ENCODE data around the gene PRKD1. TPM values are rescaled to one million over a fixed set of nuclear protein-coding genes. Genes with fewer than 3 reads are reported as not detected.

The PRKD1 gene
- polyA plus RNA-seq, 1 of the 3 experiments (the other 2 are of a cell fraction) = 0.07 TPM

DNA sequence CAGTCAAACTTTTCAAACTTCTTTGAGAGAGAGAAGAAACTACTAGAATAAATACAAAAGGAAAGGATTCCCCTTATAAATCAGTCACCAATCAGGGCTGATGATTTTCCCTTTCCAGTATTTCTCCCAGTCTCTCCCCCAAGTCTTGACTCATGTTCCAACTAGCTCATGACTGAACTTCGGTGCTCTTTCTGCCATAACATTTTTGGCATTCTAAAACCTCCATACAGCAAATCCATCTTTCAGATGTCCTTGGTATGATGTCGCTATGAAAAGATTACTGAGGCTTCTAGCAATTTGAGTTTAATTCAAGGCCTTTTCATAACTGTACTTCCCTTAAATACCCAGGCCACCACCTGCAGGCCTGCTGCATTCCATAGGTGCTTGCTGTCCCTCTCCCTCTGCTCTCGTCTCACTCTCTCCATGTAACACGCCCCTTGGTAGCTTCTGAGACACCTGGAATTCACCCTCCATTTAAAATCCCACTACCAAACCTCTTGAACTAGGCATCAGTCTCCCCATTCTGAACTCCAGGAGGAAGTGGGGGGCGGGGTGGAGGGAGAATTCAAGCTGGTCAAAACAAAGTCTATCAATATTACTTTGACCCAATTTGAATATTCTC lies 2.4 kb downstream of the PRKD1 start (continued):
- TF ChIP-seq CHD2 (IDR thresholded peaks at IDR 0.05; ENCODE audit: low read length, partially characterized antibody) (no peak), MXI1 (IDR thresholded peaks at IDR 0.05; ENCODE audit: low read depth, low read length) (no peak), SMC3 (IDR thresholded peaks at IDR 0.05; ENCODE audit: low read depth, low read length) (no peak)

DNA sequence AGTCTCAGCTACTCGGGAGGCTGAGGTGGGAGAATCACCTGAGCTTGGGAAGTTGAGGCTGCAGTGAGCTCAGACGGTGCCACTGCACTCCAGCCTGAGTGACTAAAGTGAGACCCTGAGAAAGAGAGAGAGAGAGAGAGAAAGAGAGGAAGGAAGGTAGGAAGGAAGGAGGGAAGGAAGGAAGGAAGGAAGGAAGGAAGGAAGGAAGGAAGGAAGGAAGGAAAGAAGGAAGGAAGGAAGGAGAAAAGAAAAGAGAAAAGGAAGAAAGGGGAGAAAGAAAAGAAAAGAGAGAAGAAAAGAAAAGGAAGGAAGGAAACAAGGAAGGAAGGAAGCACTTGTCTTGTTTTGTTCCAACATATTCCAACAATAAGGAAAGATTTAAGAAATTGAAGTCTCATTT lies 7.8 kb downstream of the PRKD1 start:
- CTCF ChIA-PET = no interaction called here
- no peak for DNase-seq

More for the DNA sequence above, 7.8 kb downstream of the PRKD1 start:
- no peaks in the 10 kb centered on the region for H4K20me1 ChIP-seq (ENCODE audit: insufficient read depth)
- no peaks in the 10 kb centered on the region for H3K9me3 ChIP-seq
- H3K36me3 ChIP-seq (replicated peaks in 1 of 2; ENCODE audit: control insufficient read depth in 1 of 2, insufficient read depth in 2 of 2, low read length in 1 of 2) = no peaks in the 10 kb centered on the region
- TF ChIP-seq TEAD4 (IDR thresholded peaks at IDR 0.05; ENCODE audit: borderline replicate concordance, insufficient read depth) (no peak), SIN3A (IDR thresholded peaks at IDR 0.05; ENCODE audit: borderline replicate concordance, low read depth, low read length) (no peak), RFX5 (IDR thresholded peaks at IDR 0.05; ENCODE audit: low read length) (no peak), FOXM1 (IDR thresholded peaks at IDR 0.05; ENCODE audit: low read depth) (no peak), RAD21 (IDR thresholded peaks at IDR 0.05; ENCODE audit: low read length) (no peak), MEF2A (IDR thresholded peaks at IDR 0.05; ENCODE audit: borderline replicate concordance, low read depth) (no peak), ELF1 (IDR thresholded peaks at IDR 0.05) (no peak), JUND (IDR thresholded peaks at IDR 0.05) (no peak), RCOR1 (IDR thresholded peaks at IDR 0.05; ENCODE audit: low read length) (no peak), EP300 (IDR thresholded peaks at IDR 0.05; ENCODE audit: borderline replicate concordance in 1 of 2, low read depth in 1 of 2, low read length in 1 of 2) (no peak), RXRA (IDR thresholded peaks at IDR 0.05; ENCODE audit: borderline replicate concordance, low read depth) (no peak), EZH2phosphoT487 (IDR thresholded peaks at IDR 0.05; ENCODE audit: borderline replicate concordance, low read depth) (no peak), GATA2 (CRISPR knock-in tag; IDR thresholded peaks at IDR 0.05) (no peak), NRF1 (IDR thresholded peaks at IDR 0.05; ENCODE audit: low read depth, low read length) (no peak)
- TF ChIP-seq, protein P1, sequence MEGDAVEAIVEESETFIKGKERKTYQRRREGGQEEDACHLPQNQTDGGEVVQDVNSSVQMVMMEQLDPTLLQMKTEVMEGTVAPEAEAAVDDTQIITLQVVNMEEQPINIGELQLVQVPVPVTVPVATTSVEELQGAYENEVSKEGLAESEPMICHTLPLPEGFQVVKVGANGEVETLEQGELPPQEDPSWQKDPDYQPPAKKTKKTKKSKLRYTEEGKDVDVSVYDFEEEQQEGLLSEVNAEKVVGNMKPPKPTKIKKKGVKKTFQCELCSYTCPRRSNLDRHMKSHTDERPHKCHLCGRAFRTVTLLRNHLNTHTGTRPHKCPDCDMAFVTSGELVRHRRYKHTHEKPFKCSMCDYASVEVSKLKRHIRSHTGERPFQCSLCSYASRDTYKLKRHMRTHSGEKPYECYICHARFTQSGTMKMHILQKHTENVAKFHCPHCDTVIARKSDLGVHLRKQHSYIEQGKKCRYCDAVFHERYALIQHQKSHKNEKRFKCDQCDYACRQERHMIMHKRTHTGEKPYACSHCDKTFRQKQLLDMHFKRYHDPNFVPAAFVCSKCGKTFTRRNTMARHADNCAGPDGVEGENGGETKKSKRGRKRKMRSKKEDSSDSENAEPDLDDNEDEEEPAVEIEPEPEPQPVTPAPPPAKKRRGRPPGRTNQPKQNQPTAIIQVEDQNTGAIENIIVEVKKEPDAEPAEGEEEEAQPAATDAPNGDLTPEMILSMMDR (IDR thresholded peaks at IDR 0.05) = no peak
- TF ChIP-seq, protein P2, sequence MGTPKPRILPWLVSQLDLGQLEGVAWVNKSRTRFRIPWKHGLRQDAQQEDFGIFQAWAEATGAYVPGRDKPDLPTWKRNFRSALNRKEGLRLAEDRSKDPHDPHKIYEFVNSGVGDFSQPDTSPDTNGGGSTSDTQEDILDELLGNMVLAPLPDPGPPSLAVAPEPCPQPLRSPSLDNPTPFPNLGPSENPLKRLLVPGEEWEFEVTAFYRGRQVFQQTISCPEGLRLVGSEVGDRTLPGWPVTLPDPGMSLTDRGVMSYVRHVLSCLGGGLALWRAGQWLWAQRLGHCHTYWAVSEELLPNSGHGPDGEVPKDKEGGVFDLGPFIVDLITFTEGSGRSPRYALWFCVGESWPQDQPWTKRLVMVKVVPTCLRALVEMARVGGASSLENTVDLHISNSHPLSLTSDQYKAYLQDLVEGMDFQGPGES (IDR thresholded peaks at IDR 0.05; ENCODE audit: low read depth, low read length) = no peak
- TF ChIP-seq, protein P3, sequence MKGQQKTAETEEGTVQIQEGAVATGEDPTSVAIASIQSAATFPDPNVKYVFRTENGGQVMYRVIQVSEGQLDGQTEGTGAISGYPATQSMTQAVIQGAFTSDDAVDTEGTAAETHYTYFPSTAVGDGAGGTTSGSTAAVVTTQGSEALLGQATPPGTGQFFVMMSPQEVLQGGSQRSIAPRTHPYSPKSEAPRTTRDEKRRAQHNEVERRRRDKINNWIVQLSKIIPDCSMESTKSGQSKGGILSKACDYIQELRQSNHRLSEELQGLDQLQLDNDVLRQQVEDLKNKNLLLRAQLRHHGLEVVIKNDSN (IDR thresholded peaks at IDR 0.05; ENCODE audit: borderline replicate concordance, low read depth) = no peak
- H3K4me1 ChIP-seq (ENCODE audit: control insufficient read depth in 1 of 2, insufficient read depth in 2 of 2, low read depth in 1 of 2, low read length in 1 of 2) = no peaks in the 10 kb centered on the region
- H3K9ac ChIP-seq = no peak overlapping the region
- POLR2A ChIA-PET = no interaction called here
- no peak overlapping the region for H2AFZ ChIP-seq (ENCODE audit: low read depth)
- 14% methylated on average over 2 of the region's 2 CpGs for WGBS (ENCODE audit: low lambda C conversion rate)
- H3K27ac ChIP-seq (ENCODE audit: low read depth in 2 of 2, low read length in 1 of 2) = no peak overlapping the region
- no peaks in the 10 kb centered on the region for H3K27me3 ChIP-seq (ENCODE audit: insufficient read depth)
- H3K4me2 ChIP-seq = no peak overlapping the region
- H3K4me3 ChIP-seq (ENCODE audit: low read depth in 2 of 2, low read length in 1 of 2) = no peak overlapping the region
- H3F3A ChIP-seq (replicated peaks; ENCODE audit: insufficient read depth) = peaks cover 5% of the 10 kb centered on the region
- H3K79me2 ChIP-seq (ENCODE audit: insufficient read depth) = no peaks in the 10 kb centered on the region
- no peaks in the 10 kb centered on the region for H3K9me2 ChIP-seq

All from SK-N-SH (cell line).